Tracheal epithelial cell (primary cell): ENCODE measurements around the gene OOSP2. TPM values are rescaled to one million over a fixed set of nuclear protein-coding genes. Genes with fewer than 3 reads are reported as not detected.

Experiments used
- total RNA-seq: library from RNA; depleted of rRNA; stranded (reverse); fragments of >200 nt; gene quantifications from 2 replicates; pipeline ENCODE4 v1.2.1, GENCODE V29; 2014

OOSP2 gene
- total RNA-seq = not detected in 2 replicates

GRCh38 chr11:60040109-60040508 lies at the start of gene OOSP2:
OOSP2 (plus strand) TSS chr11:60040409; CDS start chr11:60040460, 51 bp downstream.

GRCh38 chr11:60016881-60017280 lies 23.3 kb upstream of the OOSP2 start, which contains the start of gene OOSP4B:
OOSP4B (plus strand) TSS chr11:60017181.

GRCh38 chr11:60056349-60056969 lies 16.2 kb downstream of the OOSP2 start, which contains the start of gene MS4A3:
MS4A3 (plus strand) TSS chr11:60056665; CDS start chr11:60061161, 4,496 bp downstream.

GRCh38 chr11:60088364-60088763 lies 48.2 kb downstream of the OOSP2 start, which contains the start of gene MS4A2:
MS4A2 (plus strand) TSS chr11:60088664; CDS start chr11:60088766, 102 bp downstream.

Other genes starting within 250 kb of the OOSP2 start
- gene MRPL16, start 229.6 kb upstream of the OOSP2 start, total RNA-seq = 27.7 and 28.0 TPM in 2 replicates
- gene CBLIF, start 194.9 kb upstream of the OOSP2 start, total RNA-seq = not detected in 2 replicates
- gene TCN1, start 173.9 kb upstream of the OOSP2 start, total RNA-seq = 3.9 and 14.9 TPM in 2 replicates
- gene OOSP3, start 161.6 kb upstream of the OOSP2 start, total RNA-seq = not detected in 2 replicates
- not detected in 2 replicates for gene OOSP1, start 102.0 kb upstream of the OOSP2 start, total RNA-seq
- gene OOSP4A, start 76.4 kb upstream of the OOSP2 start, total RNA-seq = not detected in 2 replicates
- gene OOSP4B, start 23.2 kb upstream of the OOSP2 start, total RNA-seq = not detected in 2 replicates
- gene MS4A3, start 16.3 kb downstream of the OOSP2 start, total RNA-seq = not detected in 2 replicates
- not detected in 2 replicates for gene MS4A2, start 48.3 kb downstream of the OOSP2 start, total RNA-seq
- not detected in 2 replicates for gene MS4A6A, start 142.7 kb downstream of the OOSP2 start, total RNA-seq
- gene MS4A4E, start 202.7 kb downstream of the OOSP2 start, total RNA-seq = not detected in 2 replicates
- gene MS4A4A, start 240.3 kb downstream of the OOSP2 start, total RNA-seq = not detected in 2 replicates